ENCODE data around the gene WDR41. TPM values are rescaled to one million over a fixed set of nuclear protein-coding genes. Genes with fewer than 3 reads are reported as not detected.

Gene WDR41
- total RNA-seq, 2 experiments from 2014 or later, result 15.6 to 21.4 TPM

GRCh38 chr5:77444356-77444755 lies 47.8 kb downstream of the WDR41 start:
- Mint-ChIP-seq H3K27me3 (ENCODE audit: low read depth) (no peaks in the 10 kb centered on the region), H3K27ac (no peak overlapping the region), H3K36me3 (ENCODE audit: low read depth) (peaks cover 33% of the 10 kb centered on the region), H3K9me3 (ENCODE audit: insufficient read depth) (no peaks in the 10 kb centered on the region), H3K4me3 (no peak overlapping the region), H3K4me1 (ENCODE audit: low read depth) (no peaks in the 10 kb centered on the region)
- ATAC-seq (no peak), DNase-seq (no peak)
- POLR2A ChIA-PET, result no interaction called here
- CTCF ChIA-PET, result no interaction called here

- Mint-ChIP-seq H3K9me3 (ENCODE audit: insufficient read depth) (no peaks in the 10 kb centered on the region), H3K4me3 (no peak overlapping the region), H3K36me3 (ENCODE audit: low read depth) (peaks cover 26% of the 10 kb centered on the region), H3K27me3 (ENCODE audit: low read depth) (no peaks in the 10 kb centered on the region), H3K4me1 (ENCODE audit: low read depth) (no peaks in the 10 kb centered on the region), H3K27ac (no peak overlapping the region)
- POLR2A ChIA-PET, result no interaction called here
- DNase-seq, result no peak
- no peak for ATAC-seq
- CTCF ChIA-PET, result no interaction called here
These were observed 48.4 kb downstream of the WDR41 start for GRCh38 chr5:77443670-77444069.

GRCh38 chr5:77438071-77438470 lies 54.0 kb downstream of the WDR41 start:
- Mint-ChIP-seq H3K27ac (no peak overlapping the region), H3K4me3 (no peak overlapping the region), H3K36me3 (ENCODE audit: low read depth) (peaks cover 6% of the 10 kb centered on the region), H3K4me1 (ENCODE audit: low read depth) (no peaks in the 10 kb centered on the region), H3K9me3 (ENCODE audit: insufficient read depth) (no peaks in the 10 kb centered on the region), H3K27me3 (ENCODE audit: low read depth) (no peaks in the 10 kb centered on the region)
- POLR2A ChIA-PET, result no interaction called here
- ATAC-seq, result no peak
- no peak for DNase-seq
- CTCF ChIA-PET, result interaction anchor here (0.9 to 1.6 kb wide), 3 partner anchors 11 to 293 kb away, joined by 3 to 10 read pairs (median 3); no protein-coding TSS in a partner anchor

DNA sequence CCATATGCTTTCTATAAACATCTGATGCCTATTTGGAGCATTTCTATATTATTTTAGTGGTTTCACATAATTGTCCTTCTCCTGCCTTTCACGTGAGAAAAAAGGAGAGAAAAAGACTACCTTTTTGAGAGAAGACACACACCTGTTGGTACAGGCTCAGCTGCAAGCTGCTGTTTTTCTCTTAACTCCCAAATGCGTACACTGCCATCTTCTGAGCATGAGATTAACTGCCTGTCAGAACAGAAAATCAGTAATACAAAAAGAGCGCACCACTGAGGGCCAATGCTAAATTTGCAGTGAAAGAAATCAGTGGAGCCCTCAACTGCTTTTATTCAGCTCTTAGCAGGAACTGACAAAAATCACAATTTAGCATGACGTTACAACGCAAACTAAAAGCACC lies 54.9 kb downstream of the WDR41 start:
- no peaks in the 10 kb centered on the region for H3K9me3 Mint-ChIP-seq (ENCODE audit: insufficient read depth)
- no peak for DNase-seq
- no peak overlapping the region for H3K4me3 Mint-ChIP-seq
- H3K27me3 Mint-ChIP-seq (ENCODE audit: low read depth), result no peaks in the 10 kb centered on the region
- no peaks in the 10 kb centered on the region for H3K4me1 Mint-ChIP-seq (ENCODE audit: low read depth)
- ATAC-seq, result no peak
- H3K36me3 Mint-ChIP-seq (ENCODE audit: low read depth), result peaks cover 10% of the 10 kb centered on the region
- no peak overlapping the region for H3K27ac Mint-ChIP-seq
- ChIA-PET POLR2A (no interaction called here), CTCF (interaction anchor here (0.9 to 1.6 kb wide), 4 partner anchors 10 to 292 kb away, joined by 3 to 10 read pairs (median 4); no protein-coding TSS in a partner anchor)

GRCh38 chr5:77431719-77432118 lies 60.4 kb downstream of the WDR41 start:
- DNase-seq, result no peak
- H3K36me3 Mint-ChIP-seq (ENCODE audit: low read depth), result peaks cover 11% of the 10 kb centered on the region
- no peaks in the 10 kb centered on the region for H3K9me3 Mint-ChIP-seq (ENCODE audit: insufficient read depth)
- no peak overlapping the region for H3K27ac Mint-ChIP-seq
- ATAC-seq, result no peak
- H3K27me3 Mint-ChIP-seq (ENCODE audit: low read depth), result no peaks in the 10 kb centered on the region
- ChIA-PET CTCF (no interaction called here), POLR2A (no interaction called here)
- no peak overlapping the region for H3K4me3 Mint-ChIP-seq
- peaks cover 10% of the 10 kb centered on the region for H3K4me1 Mint-ChIP-seq (ENCODE audit: low read depth)

- no peak for DNase-seq
These were observed 60.8 kb downstream of the WDR41 start for GRCh38 chr5:77431286-77431685.

GRCh38 chr5:77430726-77431125 lies 61.4 kb downstream of the WDR41 start:
- POLR2A ChIA-PET, result no interaction called here
- Mint-ChIP-seq H3K4me3 (no peak overlapping the region), H3K36me3 (ENCODE audit: low read depth) (peaks cover 11% of the 10 kb centered on the region), H3K27me3 (ENCODE audit: low read depth) (no peaks in the 10 kb centered on the region), H3K4me1 (ENCODE audit: low read depth) (peaks cover 10% of the 10 kb centered on the region), H3K27ac (no peak overlapping the region), H3K9me3 (ENCODE audit: insufficient read depth) (no peaks in the 10 kb centered on the region)
- CTCF ChIA-PET, result no interaction called here
- ATAC-seq, result no peak
- no peak for DNase-seq

More at GRCh38 chr5:77431286-77431685, 60.8 kb downstream of the WDR41 start:
- ATAC-seq, result no peak
- Mint-ChIP-seq H3K4me1 (ENCODE audit: low read depth) (peaks cover 10% of the 10 kb centered on the region), H3K36me3 (ENCODE audit: low read depth) (peaks cover 11% of the 10 kb centered on the region), H3K27ac (no peak overlapping the region), H3K9me3 (ENCODE audit: insufficient read depth) (no peaks in the 10 kb centered on the region), H3K4me3 (no peak overlapping the region), H3K27me3 (ENCODE audit: low read depth) (no peaks in the 10 kb centered on the region)
- CTCF ChIA-PET, result no interaction called here
- POLR2A ChIA-PET, result no interaction called here

DNA sequence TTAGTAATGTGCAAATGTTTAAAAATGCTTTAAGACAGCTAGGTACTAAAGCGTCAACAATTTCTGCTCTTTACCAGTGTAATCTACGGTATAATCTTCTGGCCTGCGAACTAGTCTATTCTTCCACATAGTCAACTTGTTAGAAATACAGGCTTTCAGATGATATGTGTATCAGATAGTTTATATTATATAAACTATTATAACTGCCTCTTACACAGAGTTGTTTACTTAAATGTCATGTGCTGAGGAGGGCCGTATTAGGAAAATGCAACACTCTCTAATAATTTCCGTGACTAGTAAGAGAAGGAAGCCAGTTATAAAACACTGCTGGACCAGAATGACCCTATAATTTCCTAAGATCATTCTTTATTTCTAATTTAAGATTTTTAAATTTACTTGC lies 63.6 kb downstream of the WDR41 start:
- H3K9me3 Mint-ChIP-seq (ENCODE audit: insufficient read depth), result no peaks in the 10 kb centered on the region
- H3K36me3 Mint-ChIP-seq (ENCODE audit: low read depth), result peaks cover 6% of the 10 kb centered on the region
- peaks cover 10% of the 10 kb centered on the region for H3K4me1 Mint-ChIP-seq (ENCODE audit: low read depth)
- POLR2A ChIA-PET, result no interaction called here
- ATAC-seq (no peak), DNase-seq (no peak)
- H3K27me3 Mint-ChIP-seq (ENCODE audit: low read depth), result no peaks in the 10 kb centered on the region
- no peak overlapping the region for H3K27ac Mint-ChIP-seq
- no peak overlapping the region for H3K4me3 Mint-ChIP-seq
- CTCF ChIA-PET, result no interaction called here

GRCh38 chr5:77427998-77428397 lies 64.1 kb downstream of the WDR41 start:
- POLR2A ChIA-PET, result no interaction called here
- Mint-ChIP-seq H3K4me3 (no peak overlapping the region), H3K4me1 (ENCODE audit: low read depth) (peaks cover 10% of the 10 kb centered on the region), H3K9me3 (ENCODE audit: insufficient read depth) (no peaks in the 10 kb centered on the region), H3K36me3 (ENCODE audit: low read depth) (peaks cover 4% of the 10 kb centered on the region), H3K27me3 (ENCODE audit: low read depth) (no peaks in the 10 kb centered on the region), H3K27ac (no peak overlapping the region)
- DNase-seq, result no peak
- CTCF ChIA-PET, result interaction anchor here (0.6 to 1.6 kb wide), 3 partner anchors 10 to 371 kb away, joined by 3 read pairs; no protein-coding TSS in a partner anchor
- no peak for ATAC-seq

DNA sequence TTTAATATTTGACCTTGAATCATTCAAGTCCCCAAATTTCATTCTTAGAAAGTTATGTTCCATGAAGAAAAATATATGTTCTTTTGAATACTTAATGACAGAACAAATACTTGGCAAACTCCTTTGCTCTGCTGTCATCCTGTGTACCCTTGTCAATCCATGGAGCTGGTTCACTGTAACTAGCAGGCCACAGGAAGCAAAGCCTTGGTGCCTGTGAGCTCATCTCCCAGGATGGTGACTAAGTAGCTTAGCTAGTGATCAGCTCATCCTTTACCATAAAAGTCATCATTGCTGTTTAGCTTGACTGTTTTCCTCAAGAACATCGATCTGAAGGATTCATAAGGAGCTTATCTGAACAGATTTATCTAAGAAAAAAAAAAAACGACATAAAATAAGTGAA lies 65.4 kb downstream of the WDR41 start:
- Mint-ChIP-seq H3K4me3 (no peak overlapping the region), H3K9me3 (ENCODE audit: insufficient read depth) (no peaks in the 10 kb centered on the region), H3K27me3 (ENCODE audit: low read depth) (no peaks in the 10 kb centered on the region), H3K36me3 (ENCODE audit: low read depth) (no peaks in the 10 kb centered on the region), H3K4me1 (ENCODE audit: low read depth) (peaks cover 10% of the 10 kb centered on the region), H3K27ac (no peak overlapping the region)
- DNase-seq, result no peak
- no peak for ATAC-seq
- CTCF ChIA-PET, result interaction anchor here (0.6 to 1.7 kb wide), 4 partner anchors 10 to 281 kb away, joined by 3 to 4 read pairs (median 3); no protein-coding TSS in a partner anchor
- POLR2A ChIA-PET, result interaction anchor here (0.7 kb wide), 1 partner anchor 63 kb away, joined by 4 read pairs; no protein-coding TSS in a partner anchor

DNA sequence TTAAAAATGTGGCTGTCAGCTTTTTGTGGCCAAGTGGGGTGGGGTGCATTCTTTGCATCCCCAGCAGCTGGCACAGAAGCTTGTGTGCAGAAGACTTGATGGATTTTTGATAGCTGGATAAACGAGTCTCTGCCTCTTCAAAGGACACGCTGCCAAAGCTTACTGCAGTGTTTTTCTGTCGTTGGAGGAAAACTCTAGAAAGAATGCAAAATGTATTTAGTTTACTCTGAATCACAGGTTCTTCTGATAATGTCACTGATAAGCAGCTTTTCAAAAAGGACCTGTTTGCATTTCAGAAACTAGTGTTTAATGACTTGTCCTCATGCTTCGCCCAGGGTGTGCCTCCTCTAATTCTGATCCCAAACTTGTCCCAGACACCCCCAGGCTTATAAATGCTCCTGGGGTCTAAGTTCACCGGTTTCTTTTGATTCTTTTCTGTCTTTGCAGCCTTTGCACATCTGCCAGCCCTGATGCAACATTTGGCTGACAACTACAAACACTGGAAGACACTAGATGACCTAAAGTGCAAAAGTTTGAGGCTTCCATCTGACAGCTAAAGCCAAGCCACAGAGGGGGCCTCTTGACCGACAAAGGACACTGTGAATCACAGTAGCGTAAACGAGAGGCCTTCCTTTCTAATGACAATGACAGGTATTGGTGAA lies 66.0 kb downstream of the WDR41 start:
- Mint-ChIP-seq H3K4me3 (no peak overlapping the region), H3K36me3 (ENCODE audit: low read depth) (no peaks in the 10 kb centered on the region), H3K27ac (no peak overlapping the region), H3K27me3 (ENCODE audit: low read depth) (no peaks in the 10 kb centered on the region), H3K9me3 (ENCODE audit: insufficient read depth) (no peaks in the 10 kb centered on the region), H3K4me1 (ENCODE audit: low read depth) (peaks cover 5% of the 10 kb centered on the region)
- ATAC-seq (no peak), DNase-seq (no peak)
- ChIA-PET CTCF (interaction anchor here (1.7 kb wide), 1 partner anchor 9 kb away, joined by 4 read pairs; no protein-coding TSS in a partner anchor), POLR2A (no interaction called here)

GRCh38 chr5:77425420-77425819 lies 66.7 kb downstream of the WDR41 start:
- H3K36me3 Mint-ChIP-seq (ENCODE audit: low read depth), result no peaks in the 10 kb centered on the region
- CTCF ChIA-PET, result no interaction called here
- H3K27me3 Mint-ChIP-seq (ENCODE audit: low read depth), result peaks cover 3% of the 10 kb centered on the region
- ATAC-seq (no peak), DNase-seq (no peak)
- H3K4me3 Mint-ChIP-seq, result no peak overlapping the region
- POLR2A ChIA-PET, result no interaction called here
- H3K27ac Mint-ChIP-seq, result no peak overlapping the region
- H3K4me1 Mint-ChIP-seq (ENCODE audit: low read depth), result peaks cover 3% of the 10 kb centered on the region
- no peaks in the 10 kb centered on the region for H3K9me3 Mint-ChIP-seq (ENCODE audit: insufficient read depth)

DNA sequence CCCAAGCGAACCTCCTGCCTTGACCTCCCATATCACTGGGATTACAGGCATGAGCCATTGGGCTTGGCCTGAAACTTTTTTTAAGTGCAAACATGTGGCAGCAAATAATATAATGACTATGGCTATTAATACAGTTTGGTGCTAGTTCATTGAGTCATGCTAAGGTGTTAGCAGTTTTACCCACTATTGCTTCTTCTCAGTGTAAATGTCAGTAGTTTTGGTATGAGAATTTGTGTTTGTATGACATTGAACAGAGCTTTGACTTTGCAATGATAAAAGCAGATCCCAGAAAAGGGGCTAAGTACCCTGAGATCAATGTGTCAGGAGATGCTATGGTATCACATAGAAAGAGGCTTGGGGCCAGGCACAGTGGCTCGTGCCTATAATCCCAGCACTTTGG lies 67.2 kb downstream of the WDR41 start:
- POLR2A ChIA-PET, result no interaction called here
- DNase-seq, result no peak
- Mint-ChIP-seq H3K27me3 (ENCODE audit: low read depth) (peaks cover 3% of the 10 kb centered on the region), H3K27ac (no peak overlapping the region), H3K9me3 (ENCODE audit: insufficient read depth) (no peaks in the 10 kb centered on the region), H3K36me3 (ENCODE audit: low read depth) (no peaks in the 10 kb centered on the region), H3K4me1 (ENCODE audit: low read depth) (peaks cover 3% of the 10 kb centered on the region), H3K4me3 (no peak overlapping the region)
- CTCF ChIA-PET, result no interaction called here
- no peak for ATAC-seq
